ENCODE data around the gene RPL19.

The RPL19 gene

GRCh38 chr17:39208893-39209292 lies 8.8 kb downstream of the RPL19 start:
- TF ChIP-seq CTCF (IDR thresholded peaks at IDR 0.05; ENCODE audit: insufficient read depth, missing control alignments), result no peak
- DNase-seq (ENCODE audit: insufficient read length, low spot score) (no peak), FAIRE-seq (no peak)

GRCh38 chr17:39209317-39210092 lies 9.4 kb downstream of the RPL19 start:
- no peak for FAIRE-seq
- TF ChIP-seq CTCF (IDR thresholded peaks at IDR 0.05; ENCODE audit: insufficient read depth, missing control alignments), result no peak

GRCh38 chr17:39210093-39210434 lies 10.0 kb downstream of the RPL19 start:
- DNase-seq (ENCODE audit: insufficient read length, low spot score), result no peak
- TF ChIP-seq CTCF (IDR thresholded peaks at IDR 0.05; ENCODE audit: insufficient read depth, missing control alignments), result no peak
- no peak for FAIRE-seq

More at GRCh38 chr17:39209317-39210092, 9.4 kb downstream of the RPL19 start:
- DNase-seq (ENCODE audit: insufficient read length, low spot score), result no peak

- TF ChIP-seq CTCF (IDR thresholded peaks at IDR 0.05; ENCODE audit: insufficient read depth, missing control alignments), result no peak
- FAIRE-seq, result no peak
- no peak for DNase-seq (ENCODE audit: insufficient read length, low spot score)
These were observed 12.2 kb downstream of the RPL19 start for GRCh38 chr17:39212195-39212810.

- no peak for FAIRE-seq
- no peak for DNase-seq (ENCODE audit: insufficient read length, low spot score)
- no peak for TF ChIP-seq CTCF (IDR thresholded peaks at IDR 0.05; ENCODE audit: insufficient read depth, missing control alignments)
These were observed 12.9 kb downstream of the RPL19 start for GRCh38 chr17:39212841-39213480.

GRCh38 chr17:39213852-39214251 lies 13.8 kb downstream of the RPL19 start:
- TF ChIP-seq CTCF (IDR thresholded peaks at IDR 0.05; ENCODE audit: insufficient read depth, missing control alignments), result no peak
- DNase-seq (ENCODE audit: insufficient read length, low spot score) (no peak), FAIRE-seq (no peak)

All from D721Med (cell line).